SK-N-SH (cell line): ENCODE data around the gene GFPT2. TPM values are rescaled to one million over a fixed set of nuclear protein-coding genes. Genes with fewer than 3 reads are reported as not detected.

Source experiments
- CTCF ChIA-PET: fragments of 300-600, 350-600 bp; formaldehyde crosslinking; extraction: SDS; loops from one replicate; lab custom pipeline; 2021; lab: Yijun Ruan, JAX
- POLR2A ChIA-PET: fragments of 350-600 bp; sonication (Branson Sonifier 250); formaldehyde crosslinking; extraction: SDS; loops from one replicate; lab custom pipeline; 2020; ENCODE audit warnings: antibody characterized with exemption, inconsistent platforms; lab: Yijun Ruan, JAX
- DNase-seq: peaks from one replicate; pipeline ENCODE4 v3.0.0; 2012
- H2AFZ ChIP-seq: fragments of 200-600 bp; sonication (generic); 2 replicates; pipeline ENCODE4 v1.8.1; 2016; ENCODE audit warnings: antibody characterized with exemption, mild to moderate bottlenecking, low read depth
- H3F3A ChIP-seq: fragments of 200-600 bp; sonication (generic); replicated peaks from 2 replicates; pipeline ENCODE3; 2016; ENCODE audit warnings: antibody characterized with exemption, mild to moderate bottlenecking; ENCODE audit not compliant: insufficient read depth
- H3K27ac ChIP-seq, 2 experiments: fragments of 200-500 bp in 1 of 2; fragments of 200-600 bp in 1 of 2; sonication (Bioruptor generic) in 1 of 2; sonication (generic), shearing (Covaris generic) in 1 of 2; 2 replicates each; pipeline versions ENCODE4 v1.5.1 to v1.6.1; 2014 to 2016; ENCODE audit warnings: low read depth in 2 of 2, inconsistent platforms in 1 of 2, low read length in 1 of 2, mild to moderate bottlenecking in 1 of 2, mixed read lengths in 1 of 2
- H3K27me3 ChIP-seq: fragments of 200-600 bp; sonication (generic), shearing (Covaris generic); 2 replicates; pipeline ENCODE4 v1.6.1; 2016; ENCODE audit warnings: mixed run types; ENCODE audit not compliant: insufficient read depth
- H3K36me3 ChIP-seq, 2 experiments: fragments of 200-500 bp in 1 of 2; fragments of 200-600 bp in 1 of 2; sonication (Bioruptor generic) in 1 of 2; sonication (generic) in 1 of 2; replicated peaks in 1 of 2; 2 replicates each; pipeline versions ENCODE3 to v1.5.1; 2014 to 2016; ENCODE audit warnings: low read length in 1 of 2, mild to moderate bottlenecking in 1 of 2; ENCODE audit not compliant: insufficient read depth in 2 of 2, control insufficient read depth in 1 of 2
- H3K4me1 ChIP-seq, 2 experiments: fragments of 200-500 bp in 1 of 2; fragments of 200-600 bp in 1 of 2; sonication (Bioruptor generic) in 1 of 2; sonication (generic), shearing (Covaris generic) in 1 of 2; 2 replicates each; pipeline versions ENCODE4 v1.5.1 to v1.6.1; 2014 to 2016; ENCODE audit warnings: low read depth in 1 of 2, low read length in 1 of 2, mixed run types in 1 of 2; ENCODE audit not compliant: insufficient read depth in 2 of 2, control insufficient read depth in 1 of 2
- H3K4me2 ChIP-seq: fragments of 200-600 bp; sonication (generic), shearing (Covaris generic); 2 replicates; pipeline ENCODE4 v1.6.1; 2017; ENCODE audit warnings: mixed run types
- H3K4me3 ChIP-seq, 2 experiments: fragments of 200-500 bp in 1 of 2; fragments of 200-600 bp in 1 of 2; sonication (Bioruptor generic) in 1 of 2; sonication (generic), shearing (Covaris generic) in 1 of 2; 2 replicates each; pipeline versions ENCODE4 v1.5.1 to v1.8.1; 2014 to 2016; ENCODE audit warnings: low read depth in 2 of 2, inconsistent platforms in 1 of 2, low read length in 1 of 2, mild to moderate bottlenecking in 1 of 2, mixed read lengths in 1 of 2, moderate library complexity in 1 of 2
- H3K79me2 ChIP-seq: fragments of 200-600 bp; sonication (generic); 2 replicates; pipeline ENCODE4 v1.8.1; 2017; ENCODE audit warnings: mild to moderate bottlenecking; ENCODE audit not compliant: insufficient read depth
- H3K9ac ChIP-seq: fragments of 200-600 bp; sonication (generic); 2 replicates; pipeline ENCODE4 v1.6.1; 2017; ENCODE audit warnings: mixed run types
- H3K9me2 ChIP-seq: fragments of 200-600 bp; sonication (generic); 2 replicates; pipeline ENCODE4 v1.6.1; 2017; ENCODE audit warnings: mixed run types
- H3K9me3 ChIP-seq: fragments of 200-600 bp; sonication (generic); 2 replicates; pipeline ENCODE4 v1.6.1; 2017; ENCODE audit warnings: mixed run types, mild to moderate bottlenecking, moderate library complexity
- H4K20me1 ChIP-seq: fragments of 200-600 bp; sonication (generic); 2 replicates; pipeline ENCODE4 v1.6.1; 2017; ENCODE audit warnings: mild to moderate bottlenecking, mixed run types; ENCODE audit not compliant: insufficient read depth
- CTCF ChIP-seq: fragments of 200-600 bp; sonication (generic); IDR thresholded peaks from 2 replicates; pipeline ENCODE4 v1.6.1; 2017; ENCODE audit warnings: antibody characterized with exemption, mild to moderate bottlenecking, moderate library complexity
- FOXM1 ChIP-seq: IDR thresholded peaks from 2 replicates; pipeline ENCODE4 v1.4.0; 2012; ENCODE audit warnings: low read depth, mild to moderate bottlenecking
- GABPA ChIP-seq: IDR thresholded peaks from 2 replicates; pipeline ENCODE4 v1.4.0; 2012; ENCODE audit warnings: low read depth, mild to moderate bottlenecking
- RCOR1 ChIP-seq: fragments of 150-350 bp; IDR thresholded peaks from 2 replicates; pipeline ENCODE4 v1.6.1; 2017; ENCODE audit warnings: antibody characterized with exemption, low read length
- RFX5 ChIP-seq: IDR thresholded peaks from 2 replicates; pipeline ENCODE4 v1.6.1; 2012; ENCODE audit warnings: mild to moderate bottlenecking, improper control_type of control experiment, low read length
- ZBTB33 ChIP-seq: IDR thresholded peaks from 2 replicates; pipeline ENCODE4 v1.4.0; 2012; ENCODE audit warnings: low read depth, borderline replicate concordance
- WGBS: methylation state at CpG from one replicate; pipeline ENCODE4 v1.1.6; 2017; ENCODE audit warnings: low lambda C conversion rate; 5-methylcytosine and 5-hydroxymethylcytosine counted together
- polyA plus RNA-seq, 3 experiments: library from polyadenylated mRNA; depleted of rRNA; stranded (reverse); fragments of >200 nt; gene quantifications; 2 replicates each; pipeline ENCODE4 v1.2.3, GENCODE V29; 2012

Gene GFPT2
- polyA plus RNA-seq, 1 of the 3 experiments (the other 2 are of a cell fraction): 8.1 TPM

- Histone ChIP-seq H2AFZ (no peak overlapping the region), H3K9me3 (no peaks in the 10 kb centered on the region), H3K9ac (no peak overlapping the region), H3K9me2 (no peaks in the 10 kb centered on the region), H3K79me2 (no peaks in the 10 kb centered on the region), H3K36me3 (no peaks in the 10 kb centered on the region), H3K4me2 (no peak overlapping the region), H3K4me3 (no peak overlapping the region), H3K27ac (no peak overlapping the region), H3F3A (no peaks in the 10 kb centered on the region), H4K20me1 (no peaks in the 10 kb centered on the region), H3K4me1 (peaks cover 0 to 2% of the 10 kb centered on the region in 2 experiments; a peak in 1 of 4 replicates), H3K27me3 (no peaks in the 10 kb centered on the region)
- 74% methylated on average over 12 of the region's 23 CpGs for WGBS
- DNase-seq: no peak
- ChIA-PET CTCF (interaction anchor here (1.2 to 3.1 kb wide), 4 partner anchors 10 to 28 kb away, joined by 3 to 23 read pairs (median 10); no protein-coding TSS in a partner anchor), POLR2A (no interaction called here)
- TF ChIP-seq RFX5 (no peak), RCOR1 (no peak), ZBTB33 (no peak), GABPA (no peak), FOXM1 (no peak)
Observed at GRCh38 chr5:180318456-180319089, 34.6 kb downstream of the GFPT2 start.

DNA sequence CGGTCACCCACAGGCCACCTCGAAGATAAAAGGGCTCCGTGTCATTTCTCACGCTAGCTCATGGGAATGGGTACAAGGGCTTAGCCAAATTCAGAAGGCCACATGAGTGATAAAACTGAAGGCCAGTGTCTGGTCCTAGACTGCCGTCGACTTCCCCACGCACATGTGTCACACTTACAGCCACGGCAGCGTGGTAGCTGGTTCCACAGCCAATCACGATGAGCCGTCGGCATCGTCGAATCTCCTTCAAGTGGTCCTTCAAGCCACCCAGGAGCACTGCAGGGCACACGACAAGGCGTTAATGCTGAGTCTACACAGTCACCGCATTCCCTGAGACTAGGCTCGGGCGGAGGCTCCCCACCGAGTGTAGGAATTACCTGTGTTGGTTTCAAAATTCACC, 36.5 kb downstream of the GFPT2 start:
- Histone ChIP-seq H3K4me2 (no peak overlapping the region), H4K20me1 (no peaks in the 10 kb centered on the region), H3K27me3 (no peaks in the 10 kb centered on the region), H3K79me2 (no peaks in the 10 kb centered on the region), H3K9ac (no peak overlapping the region), H2AFZ (no peak overlapping the region), H3K36me3 (no peaks in the 10 kb centered on the region), H3K9me2 (no peaks in the 10 kb centered on the region), H3K4me3 (no peak overlapping the region), H3K27ac (no peak overlapping the region), H3K9me3 (no peaks in the 10 kb centered on the region), H3F3A (no peaks in the 10 kb centered on the region), H3K4me1 (peaks cover 0 to 2% of the 10 kb centered on the region in 2 experiments; a peak in 1 of 4 replicates)
- POLR2A ChIA-PET: interaction anchor here (1.2 kb wide), 1 partner anchor 23 kb away, joined by 6 read pairs; no protein-coding TSS in a partner anchor
- WGBS: 75% methylated on average over 9 of the region's 20 CpGs
- DNase-seq: no peak
- no peak for TF ChIP-seq CTCF
- CTCF ChIA-PET: interaction anchor here (0.6 to 4.6 kb wide), 26 partner anchors 8 to 402 kb away, joined by 3 to 131 read pairs (median 8); partner anchors contain the start of genes GFPT2 and RASGEF1C
